SH-SY5Y (cell line): Measurements from ENCODE around the gene RPL11.

Source experiments
- GATA2 ChIP-seq: IDR thresholded peaks from 2 replicates; pipeline ENCODE4 v1.6.1; 2011; ENCODE audit warnings: mild to moderate bottlenecking, low read depth, low read length
- GATA3 ChIP-seq: IDR thresholded peaks from 2 replicates; pipeline ENCODE4 v1.6.1; 2011; ENCODE audit warnings: low read depth, mild to moderate bottlenecking, low read length, moderate library complexity

- TF ChIP-seq GATA3 (no peak), GATA2 (no peak)
Observed at GRCh38 chr1:23651069-23651808, 40.4 kb upstream of the RPL11 start.
